IMR-90 (cell line): ENCODE results near the gene ATG3. TPM values are rescaled to one million over a fixed set of nuclear protein-coding genes. Genes with fewer than 3 reads are reported as not detected.

Experiments
- ATAC-seq: fragments of 200-7000 bp; cut with Tn5 transposase; 2 replicates; pipeline ENCODE4 v1.9.1; 2020; ENCODE audit warnings: low read depth, mild to moderate bottlenecking, moderate library complexity
- BruUV-seq: library from RNA; stranded (reverse); fragments of 400-500 nt; replicated peaks from 2 replicates; lab custom pipeline; 2021; lab: Mats Ljungman, UMichigan
- CTCF ChIA-PET: fragments of 300-600 bp; formaldehyde crosslinking; extraction: SDS; loops from one replicate; lab custom pipeline; 2021; ENCODE audit warnings: antibody characterized with exemption; lab: Yijun Ruan, JAX
- POLR2A ChIA-PET: fragments of 300-600 bp; sonication (Branson Sonifier 250); formaldehyde crosslinking; loops from one replicate; lab custom pipeline; 2022; ENCODE audit warnings: antibody characterized with exemption; ENCODE audit not compliant: unreplicated experiment; lab: Charles Lee
- DNase-seq: peaks from one replicate; pipeline ENCODE4 v3.0.0; 2013
- H2AFZ ChIP-seq: replicated peaks from 2 replicates; pipeline ENCODE3; 2013; ENCODE audit warnings: low read length, mild to moderate bottlenecking; ENCODE audit not compliant: poor library complexity
- H2AK5ac ChIP-seq: 2 replicates; pipeline ENCODE4 v1.6.1; 2013; ENCODE audit warnings: low read depth, low read length, inconsistent platforms
- H2AK9ac ChIP-seq: replicated peaks from 2 replicates; pipeline ENCODE3; 2013; ENCODE audit warnings: mild to moderate bottlenecking, low read depth, low read length, moderate library complexity; ENCODE audit not compliant: poor library complexity
- H2BK120ac ChIP-seq: 2 replicates; pipeline ENCODE4 v1.6.1; 2013; ENCODE audit warnings: low read depth, low read length, inconsistent platforms
- H2BK15ac ChIP-seq: 3 replicates; pipeline ENCODE4 v1.6.1; 2013; ENCODE audit warnings: low read depth, low read length, inconsistent platforms
- H2BK20ac ChIP-seq: 2 replicates; pipeline ENCODE4 v1.6.1; 2013; ENCODE audit warnings: low read depth, mild to moderate bottlenecking, inconsistent platforms, low read length, moderate library complexity
- H2BK5ac ChIP-seq: 2 replicates; pipeline ENCODE4 v1.6.1; 2013; ENCODE audit warnings: mild to moderate bottlenecking, low read depth, low read length, inconsistent platforms; ENCODE audit not compliant: poor library complexity, severe bottlenecking
- H3K14ac ChIP-seq: replicated peaks from 2 replicates; pipeline ENCODE4 v1.6.1; 2013; ENCODE audit warnings: low read depth, low read length, inconsistent platforms
- H3K18ac ChIP-seq: 2 replicates; pipeline ENCODE4 v1.6.1; 2013; ENCODE audit warnings: low read depth, low read length, control low read depth
- H3K23ac ChIP-seq: 2 replicates; pipeline ENCODE4 v1.6.1; 2013; ENCODE audit warnings: low read depth, low read length, inconsistent platforms
- H3K27ac ChIP-seq: 2 replicates; pipeline ENCODE4 v1.5.1; 2013; ENCODE audit warnings: mild to moderate bottlenecking, control low read depth, low read length; ENCODE audit not compliant: insufficient read depth
- H3K27me3 ChIP-seq: 2 replicates; pipeline ENCODE4 v1.6.1; 2013; ENCODE audit warnings: low read length; ENCODE audit not compliant: control insufficient read depth, insufficient read depth
- H3K36me3 ChIP-seq: 2 replicates; pipeline ENCODE4 v1.6.1; 2013; ENCODE audit warnings: low read length, mixed read lengths; ENCODE audit not compliant: control insufficient read depth, insufficient read depth
- H3K4ac ChIP-seq: 2 replicates; pipeline ENCODE4 v1.6.1; 2013; ENCODE audit warnings: low read depth, low read length, inconsistent platforms
- H3K4me1 ChIP-seq: 2 replicates; pipeline ENCODE4 v1.6.1; 2013; ENCODE audit warnings: low read length, mixed read lengths; ENCODE audit not compliant: control insufficient read depth, insufficient read depth
- H3K4me2 ChIP-seq: 2 replicates; pipeline ENCODE4 v1.6.1; 2013; ENCODE audit warnings: low read depth, mild to moderate bottlenecking, control low read depth, low read length, moderate library complexity
- H3K4me3 ChIP-seq: 2 replicates; pipeline ENCODE4 v1.5.1; 2013; ENCODE audit warnings: low read depth, mild to moderate bottlenecking, control low read depth, low read length, moderate library complexity; ENCODE audit not compliant: insufficient read depth
- H3K56ac ChIP-seq: 2 replicates; pipeline ENCODE4 v1.6.1; 2013; ENCODE audit warnings: low read length, inconsistent platforms; ENCODE audit not compliant: insufficient read depth; ENCODE audit errors: extremely low read depth
- H3K79me1 ChIP-seq, 2 experiments: 2 replicates each; pipeline ENCODE4 v1.6.1; 2013; ENCODE audit warnings: low read length in 2 of 2, inconsistent platforms in 1 of 2, low read depth in 1 of 2
- H3K9ac ChIP-seq: 2 replicates; pipeline ENCODE4 v1.6.1; 2013; ENCODE audit warnings: low read depth, low read length, control low read depth
- H3K9me1 ChIP-seq: 2 replicates; pipeline ENCODE4 v1.6.1; 2013; ENCODE audit warnings: low read length, inconsistent platforms; ENCODE audit not compliant: insufficient read depth
- H3K9me3 ChIP-seq: 2 replicates; pipeline ENCODE4 v1.6.1; 2013; ENCODE audit warnings: low read length; ENCODE audit not compliant: control insufficient read depth, insufficient read depth
- H4K20me1 ChIP-seq: 2 replicates; pipeline ENCODE4 v1.6.1; 2013; ENCODE audit warnings: low read length, inconsistent platforms; ENCODE audit not compliant: insufficient read depth
- H4K5ac ChIP-seq: 2 replicates; pipeline ENCODE4 v1.6.1; 2013; ENCODE audit warnings: mild to moderate bottlenecking, low read depth, low read length, control low read depth
- H4K8ac ChIP-seq, 2 experiments: 2 replicates each; pipeline ENCODE4 v1.6.1; 2013; ENCODE audit warnings: low read depth in 2 of 2, low read length in 2 of 2, control low read depth in 1 of 2, inconsistent platforms in 1 of 2
- H4K91ac ChIP-seq: 2 replicates; pipeline ENCODE4 v1.6.1; 2013; ENCODE audit warnings: low read depth, low read length, inconsistent platforms; ENCODE audit not compliant: insufficient read depth
- RCOR1 ChIP-seq: IDR thresholded peaks from 2 replicates; pipeline ENCODE4 v1.6.1; 2012; ENCODE audit warnings: mild to moderate bottlenecking, low read length, improper control_type of control experiment; ENCODE audit not compliant: insufficient replicate concordance
- SMC3 ChIP-seq: fragments of 150-350 bp; IDR thresholded peaks from 2 replicates; pipeline ENCODE4 v1.6.1; 2016; ENCODE audit warnings: low read depth, mild to moderate bottlenecking, antibody characterized with exemption, low read length, moderate library complexity
- WGBS, 2 experiments: methylation state at CpG; one replicate each; pipeline versions ENCODE4 v1.1.5 to v1.1.7; 2013; ENCODE audit warnings: missing lambda C conversion rate in 2 of 2; ENCODE audit not compliant: insufficient read length in 1 of 2; ENCODE audit errors: extremely low coverage in 2 of 2; 5-methylcytosine and 5-hydroxymethylcytosine counted together
- dilution Hi-C: fragments of 300-500 bp; cut with HindIII; formaldehyde crosslinking; loops from one replicate; pipeline ENCODE4 v1.14.3; 2018; ENCODE audit warnings: low sequenced_read_pairs; ENCODE audit not compliant: unreplicated experiment
- in situ Hi-C: fragments of 300-500 bp; cut with MboI; formaldehyde crosslinking; loops from 3 replicates; pipeline ENCODE4 v1.14.3; 2019; ENCODE audit warnings: low sequenced_read_pairs, inconsistent platforms, mixed read lengths
- intact Hi-C: fragments of 100-400 bp; cut with micrococcal nuclease; formaldehyde crosslinking; loops from 2 replicates; pipeline ENCODE4 v1.10.0; 2022
- polyA plus RNA-seq, 3 experiments: library from polyadenylated mRNA; depleted of rRNA; stranded (reverse); fragments of >200 nt; gene quantifications; 2 replicates each; pipeline ENCODE4 v1.2.3, GENCODE V29; 2012; ENCODE audit warnings: low replicate concordance in 1 of 3
- total RNA-seq: library from RNA; depleted of rRNA; stranded (reverse); fragments of >200 nt; gene quantifications from 2 replicates; pipeline ENCODE4 v1.2.3, GENCODE V29; 2012

The ATG3 gene
- total and polyA plus RNA-seq, 2 of the 4 experiments (the other 2 are of a cell fraction): 30.8 to 31.7 TPM

- no peak overlapping the region for H2BK120ac ChIP-seq
- no peak overlapping the region for H4K8ac ChIP-seq
- CTCF ChIA-PET: no interaction called here
- no TSS peak for BruUV-seq
- no peak overlapping the region for H2BK5ac ChIP-seq
- no peaks in the 10 kb centered on the region for H3K79me1 ChIP-seq
- POLR2A ChIA-PET: no interaction called here
- no peak overlapping the region for H2AK5ac ChIP-seq
- dilution Hi-C loops: no loop called here
- no peaks in the 10 kb centered on the region for H4K20me1 ChIP-seq
- TF ChIP-seq SMC3 (no peak), RCOR1 (no peak)
- no peak overlapping the region for H2BK15ac ChIP-seq
- H3K9me3 ChIP-seq: no peaks in the 10 kb centered on the region
- no peak overlapping the region for H3K56ac ChIP-seq
- H3K27ac ChIP-seq: no peak overlapping the region
- H3K36me3 ChIP-seq: no peaks in the 10 kb centered on the region
- no peak for ATAC-seq
- no peak overlapping the region for H3K14ac ChIP-seq
- H3K9me1 ChIP-seq: no peaks in the 10 kb centered on the region
- no peak overlapping the region for H3K4me3 ChIP-seq
- no peak overlapping the region for H4K5ac ChIP-seq
- DNase-seq: no peak
- in situ Hi-C loops: no loop called here
- H2BK20ac ChIP-seq: no peak overlapping the region
- no peak overlapping the region for H3K18ac ChIP-seq
- no peak overlapping the region for H4K91ac ChIP-seq
- H3K9ac ChIP-seq: no peak overlapping the region
- no peak overlapping the region for H3K23ac ChIP-seq
- intact Hi-C loops: no loop called here
- H3K4me1 ChIP-seq: no peaks in the 10 kb centered on the region
- H3K27me3 ChIP-seq: no peaks in the 10 kb centered on the region; the same call in 1 of the 2 replicates
- no peak overlapping the region for H2AFZ ChIP-seq
- no CpG with 5 or more reads among the region's 1 CpG for WGBS, 2 experiments
- no peak overlapping the region for H2AK9ac ChIP-seq
- no peak overlapping the region for H3K4ac ChIP-seq
- H3K4me2 ChIP-seq: no peak overlapping the region
Observed at GRCh38 chr3:112492124-112492523, 69.6 kb downstream of the ATG3 start.
